HG03521 (cell line): ENCODE data around the gene BFAR.
"Not testable (repeated sequence)": the region's sequence is repeated elsewhere in the genome, so short reads cannot be mapped to it uniquely, and the experiment has no call there.

Source experiments
- ATAC-seq: cut with Tn5 transposase; IDR thresholded peaks from one replicate; pipeline ENCODE4 v1.9.1; 2021; ENCODE audit warnings: mild to moderate bottlenecking, moderate library complexity; ENCODE audit not compliant: unreplicated experiment

BFAR gene

DNA sequence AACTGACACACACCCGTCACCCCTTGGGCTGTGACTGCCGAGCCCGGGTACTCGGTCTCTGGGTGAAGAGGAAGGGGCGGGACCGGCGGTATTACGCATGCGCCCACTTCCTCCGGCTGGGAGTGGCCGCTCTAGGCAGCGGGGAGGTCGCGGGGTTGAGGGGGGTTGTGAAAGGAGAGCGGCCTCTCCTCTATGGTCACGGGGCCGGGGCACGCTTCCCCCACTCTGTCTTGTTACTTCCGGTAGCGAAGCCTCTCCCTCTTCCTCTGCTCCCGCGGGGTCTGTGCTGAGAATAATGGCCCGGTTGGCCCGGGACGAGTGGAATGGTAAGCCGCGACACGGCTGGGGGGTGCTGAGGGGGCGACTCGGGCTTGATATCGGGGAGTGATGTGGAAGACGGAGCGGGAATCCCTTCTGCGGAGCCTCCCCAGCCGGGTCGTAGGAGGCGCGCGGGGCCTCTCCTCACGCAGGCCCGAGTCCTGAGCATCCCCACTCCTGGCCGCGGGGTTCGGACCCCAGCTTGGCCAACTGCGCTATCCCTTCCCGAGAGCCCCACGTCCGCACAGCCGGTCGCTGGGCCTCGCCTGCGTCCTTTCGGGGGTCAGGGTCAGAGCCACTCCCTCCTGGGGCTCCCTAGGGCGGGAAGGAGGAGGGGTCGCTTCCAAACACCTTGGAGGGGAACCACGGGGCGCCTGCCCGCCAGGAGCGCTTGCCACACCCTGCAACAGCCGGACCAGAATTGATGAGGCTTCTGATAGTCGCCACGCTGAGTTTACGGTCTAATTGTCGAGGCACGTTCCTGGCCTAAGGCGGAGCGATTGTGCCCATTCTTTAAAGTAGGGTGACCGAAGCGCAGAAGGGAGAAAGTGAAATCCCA is at the start of gene BFAR:
Gene BFAR (plus strand): TSS at position 259 of the 877 bp plus-strand sequence. CDS start 11,396 bp downstream, outside the sequence.
- ATAC-seq = peak; percentile 78

DNA sequence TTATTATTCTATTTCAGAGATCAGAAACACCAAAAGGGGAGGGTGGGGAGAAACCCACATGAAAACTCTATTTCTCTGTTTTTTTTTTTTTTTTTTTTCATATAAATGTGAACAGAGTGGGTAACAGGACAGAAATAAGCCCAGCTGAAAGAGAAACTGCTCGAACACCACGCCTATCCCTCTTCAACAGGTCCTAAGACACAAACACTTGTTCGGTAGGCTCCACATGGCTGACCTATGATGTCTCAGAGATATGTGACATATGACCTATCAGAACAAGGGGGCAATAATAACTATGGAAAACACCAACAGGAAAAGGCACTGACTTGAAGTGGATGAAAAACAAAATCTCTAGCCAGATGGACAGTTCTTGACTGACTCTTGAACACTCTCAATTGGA is 47.5 kb upstream of the BFAR start:
- ATAC-seq = no peak

DNA sequence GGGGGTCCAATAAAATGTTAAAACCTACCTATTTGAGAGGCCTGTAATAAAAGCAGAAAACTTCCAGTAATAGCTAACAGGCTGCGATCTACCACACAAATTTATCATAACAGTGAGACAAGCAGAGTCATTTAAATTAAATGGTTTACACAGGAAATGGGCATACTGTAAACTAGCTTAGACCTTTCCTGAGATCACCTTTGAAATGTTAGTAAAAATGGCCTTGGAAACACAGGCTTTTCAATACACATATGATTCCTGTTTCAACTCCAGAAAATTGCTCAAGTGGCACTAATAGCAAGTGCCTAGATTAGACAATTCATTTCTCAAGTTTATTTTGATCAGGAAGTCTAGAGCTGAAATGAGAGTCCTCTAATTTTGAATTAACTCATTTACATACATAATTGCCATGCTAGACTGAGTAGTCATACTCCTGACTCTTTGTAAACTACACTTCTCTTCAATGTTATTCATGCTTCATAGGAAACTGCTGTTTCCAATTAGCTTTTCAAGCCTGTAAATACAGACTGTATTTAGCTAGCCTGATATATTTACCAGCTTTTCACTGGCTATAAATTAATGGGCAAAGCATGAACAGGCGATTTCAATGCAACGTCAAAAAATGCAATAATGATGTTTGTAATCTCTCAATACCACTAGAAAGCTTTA is 46.0 kb upstream of the BFAR start:
- ATAC-seq = no peak

DNA sequence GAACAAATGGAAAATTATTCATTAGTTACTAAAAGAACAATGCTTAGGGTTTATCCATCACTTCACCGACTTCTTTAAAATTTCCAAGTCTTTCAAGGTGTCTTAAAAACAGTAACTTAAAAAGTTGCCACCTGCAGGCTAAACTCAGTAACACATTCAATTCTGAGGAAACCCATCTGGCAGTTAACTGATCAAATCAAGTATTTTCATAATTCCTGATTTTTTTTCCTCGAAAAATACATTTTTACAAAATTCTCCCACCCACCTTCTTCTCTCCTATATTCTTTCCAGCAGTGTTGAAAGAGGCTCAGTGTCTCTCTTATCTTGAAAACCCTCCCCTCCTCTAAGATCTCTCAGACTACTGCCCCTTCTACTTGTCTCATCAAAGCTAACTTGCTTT is 32.6 kb upstream of the BFAR start:
- no peak for ATAC-seq

DNA sequence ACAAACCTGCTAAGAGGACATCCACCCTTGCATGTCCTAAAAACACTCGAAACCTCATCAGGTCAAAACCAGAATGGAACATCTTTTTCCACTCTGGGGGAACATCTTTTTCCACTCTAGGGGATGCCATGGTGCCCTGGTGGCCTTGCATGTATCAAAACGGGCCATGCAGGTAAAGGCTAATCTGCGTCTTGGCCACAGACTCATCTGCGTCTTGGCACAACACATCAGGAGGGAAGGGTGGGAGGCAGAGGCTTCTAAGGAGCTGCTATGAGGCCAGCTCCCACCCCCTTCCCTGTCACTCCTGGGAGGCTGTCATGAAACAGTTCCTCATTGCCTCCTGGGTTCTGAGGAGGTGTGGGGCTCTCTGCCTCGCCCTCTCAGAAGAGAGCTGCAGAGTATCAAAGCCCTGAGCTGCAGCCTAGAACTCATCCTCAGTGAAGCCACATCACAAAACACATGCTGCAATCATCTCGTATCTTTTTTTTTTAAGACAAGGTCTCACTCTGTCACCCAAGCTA is 30.2 kb upstream of the BFAR start:
- no peak for ATAC-seq

DNA sequence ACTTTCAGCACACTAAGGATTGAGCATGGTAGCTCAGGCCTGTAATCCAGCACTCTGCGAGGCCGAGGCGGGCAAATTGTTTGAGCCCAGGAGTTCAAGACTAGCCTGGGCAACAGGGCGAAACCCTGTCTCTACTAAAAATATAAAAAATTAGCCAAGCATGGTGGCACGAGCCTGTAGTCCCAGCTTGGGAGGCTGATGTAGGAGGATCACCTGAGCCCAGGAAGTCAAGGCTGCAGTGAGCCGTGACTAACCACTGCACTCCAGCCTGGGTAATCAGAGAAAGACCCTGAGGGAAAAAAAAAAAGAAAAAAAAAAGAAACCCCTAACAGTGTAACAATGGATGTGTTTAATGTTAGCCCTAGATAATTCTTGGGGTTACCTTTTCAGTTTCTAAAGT is 26.6 kb upstream of the BFAR start:
- no peak for ATAC-seq

DNA sequence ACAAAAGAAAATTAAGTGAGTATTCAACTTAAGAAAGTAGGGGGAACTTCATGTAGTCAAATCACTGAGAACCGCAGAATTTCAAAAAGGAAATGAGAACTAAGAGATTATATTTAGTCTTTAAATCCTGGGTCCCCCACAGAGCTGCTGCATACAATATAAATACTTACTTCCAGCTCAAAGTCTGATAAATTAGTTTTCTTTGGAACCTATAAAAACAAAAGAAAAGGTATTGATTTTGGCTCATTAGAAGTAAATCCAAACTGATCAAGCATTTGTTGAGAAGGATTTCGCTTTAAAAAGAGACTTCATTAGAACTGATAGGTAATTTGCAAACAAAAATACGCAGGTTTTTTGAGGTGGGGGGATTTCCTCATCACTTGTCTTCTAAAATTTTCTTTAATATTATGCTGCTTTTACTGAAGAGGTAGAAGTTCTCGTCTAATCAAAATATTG is 24.6 kb upstream of the BFAR start:
- no peak for ATAC-seq

DNA sequence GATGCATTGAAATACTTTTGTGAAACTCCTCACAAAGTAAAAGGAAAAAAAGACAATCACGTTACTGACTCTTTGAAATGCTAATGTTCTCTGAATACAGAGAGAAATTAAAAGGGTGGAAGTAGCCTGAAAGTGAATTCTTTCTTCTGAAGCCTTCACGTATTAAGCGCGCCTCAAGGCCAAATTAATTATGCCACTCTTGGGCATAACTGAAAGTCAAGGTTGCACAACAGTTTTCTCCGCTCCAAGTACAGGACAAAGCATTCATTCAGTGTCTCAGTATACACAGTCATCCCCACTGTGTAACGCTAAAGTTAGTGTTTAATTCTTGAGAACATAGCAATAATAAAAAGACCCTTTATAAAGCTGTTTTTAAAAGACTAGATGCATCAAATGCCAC is 24.1 kb upstream of the BFAR start:
- ATAC-seq = no peak

GRCh38 chr16:14609716-14610115 is 23.0 kb upstream of the BFAR start:
- ATAC-seq = no peak

DNA sequence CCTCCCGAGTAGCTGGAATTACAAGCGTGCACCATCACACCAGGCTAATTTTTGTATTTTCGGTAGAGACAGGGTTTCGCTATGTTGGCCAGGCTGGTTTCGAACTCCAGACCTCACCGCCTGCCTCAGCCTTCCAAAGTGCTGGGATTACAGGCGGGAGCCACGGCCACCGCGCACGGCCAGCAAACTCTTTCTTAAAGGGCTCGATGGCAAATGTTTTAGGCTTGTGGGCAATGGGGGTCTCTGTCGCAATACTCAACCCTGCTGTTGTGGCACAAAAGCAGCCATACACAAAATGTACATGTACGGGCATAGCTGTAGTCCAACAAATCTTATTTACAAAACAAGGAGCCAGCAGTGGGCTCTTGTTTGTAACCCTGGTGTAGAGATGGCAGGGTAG is 21.1 kb upstream of the BFAR start:
- no peak for ATAC-seq

DNA sequence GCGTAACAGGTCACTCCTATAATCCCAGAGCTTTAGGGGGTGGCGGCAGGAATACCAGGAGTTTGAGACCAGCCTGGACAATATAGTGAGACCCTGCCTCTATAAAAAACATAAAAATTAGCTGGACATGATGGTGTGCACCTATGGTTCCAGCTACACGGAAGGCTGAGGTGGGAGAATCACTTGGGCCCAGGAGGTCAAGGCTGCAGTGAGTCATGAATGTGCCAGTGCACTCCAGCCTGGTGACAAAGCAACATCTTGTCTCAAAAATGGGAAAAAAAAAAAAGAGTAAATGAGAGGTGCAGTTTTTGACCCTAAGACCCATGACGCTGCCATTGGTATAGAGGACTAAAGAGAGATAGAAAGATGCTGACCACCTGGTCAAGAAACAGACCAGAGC is 18.8 kb upstream of the BFAR start:
- ATAC-seq = no peak

GRCh38 chr16:14616280-14616679 is 16.5 kb upstream of the BFAR start:
- no peak for ATAC-seq

DNA sequence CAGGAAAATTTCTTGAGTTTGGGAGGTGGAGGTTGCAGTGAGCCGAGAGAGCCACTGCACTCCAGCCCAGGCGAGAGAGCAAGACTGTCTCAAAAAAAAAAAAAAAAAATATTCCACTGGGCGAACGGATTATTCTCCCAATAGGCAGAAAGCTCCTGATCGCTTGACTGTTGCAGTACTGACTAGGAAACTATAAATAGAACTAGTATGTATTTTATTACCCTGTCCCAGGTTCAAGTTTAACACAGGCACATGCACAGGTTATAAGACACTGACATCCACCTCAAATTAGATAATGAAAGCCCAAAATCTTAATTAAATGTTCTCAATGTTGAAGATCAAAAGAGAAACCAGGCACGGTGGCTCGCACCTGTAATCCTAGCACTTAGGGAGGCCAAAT is 14.2 kb upstream of the BFAR start:
- ATAC-seq = no peak

DNA sequence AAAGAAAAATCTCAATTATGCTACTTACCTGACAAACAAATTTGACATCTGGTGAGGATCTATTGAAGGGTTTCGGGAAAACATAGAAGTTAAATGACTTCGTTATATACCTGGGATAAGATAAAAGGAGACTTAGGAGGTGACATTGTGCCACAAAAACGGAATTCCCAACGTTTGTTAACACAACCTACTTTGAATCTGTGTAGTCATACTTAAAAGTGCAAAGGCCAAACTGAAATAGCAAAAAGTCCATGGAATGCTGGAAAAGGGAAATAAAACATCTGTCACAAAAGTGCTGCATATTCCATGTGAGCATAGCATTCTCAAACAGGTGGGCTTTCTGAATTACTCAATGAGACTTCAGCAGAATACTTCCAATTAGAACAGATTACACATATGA is 5.7 kb upstream of the BFAR start:
- no peak for ATAC-seq

DNA sequence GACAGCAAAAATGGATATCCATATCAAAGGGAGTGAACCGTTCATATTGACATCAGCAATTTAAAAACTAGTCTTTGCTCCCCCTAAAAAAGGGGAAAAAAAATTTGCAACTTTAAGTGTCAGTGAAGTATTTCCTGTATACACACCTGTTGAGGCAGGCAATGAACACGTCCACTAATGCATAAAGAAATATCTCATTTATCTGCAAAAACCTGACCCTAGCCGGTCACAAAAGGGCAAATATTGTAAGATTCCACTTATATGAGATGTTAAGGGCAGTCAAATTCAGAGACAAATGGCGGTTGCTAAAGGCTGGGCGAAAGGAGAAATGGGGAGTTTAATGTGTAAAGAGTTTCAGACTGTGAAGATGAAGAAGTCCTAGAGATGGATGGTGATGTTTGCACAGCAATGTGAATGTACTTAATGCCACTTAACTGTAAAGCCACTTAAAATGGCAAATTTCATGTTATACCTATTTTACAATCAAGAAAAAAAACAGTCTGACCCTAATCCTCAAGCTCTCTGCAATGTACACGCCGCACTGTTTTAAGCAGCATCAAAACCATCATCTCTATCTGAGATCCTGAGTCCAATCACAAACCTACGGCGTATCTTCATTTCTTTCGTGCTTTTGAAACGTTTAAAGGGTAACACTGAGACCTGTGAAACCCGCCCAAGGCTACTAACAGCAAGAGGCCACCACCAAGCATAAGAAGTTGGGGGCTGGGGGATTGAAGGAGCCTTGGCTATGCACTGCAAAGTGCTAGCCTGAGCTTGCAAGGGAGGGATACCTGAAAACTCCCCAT is 3.7 kb upstream of the BFAR start:
- no peak for ATAC-seq

- ATAC-seq = no peak
Observed at GRCh38 chr16:14629612-14629918, 3.2 kb upstream of the BFAR start.

DNA sequence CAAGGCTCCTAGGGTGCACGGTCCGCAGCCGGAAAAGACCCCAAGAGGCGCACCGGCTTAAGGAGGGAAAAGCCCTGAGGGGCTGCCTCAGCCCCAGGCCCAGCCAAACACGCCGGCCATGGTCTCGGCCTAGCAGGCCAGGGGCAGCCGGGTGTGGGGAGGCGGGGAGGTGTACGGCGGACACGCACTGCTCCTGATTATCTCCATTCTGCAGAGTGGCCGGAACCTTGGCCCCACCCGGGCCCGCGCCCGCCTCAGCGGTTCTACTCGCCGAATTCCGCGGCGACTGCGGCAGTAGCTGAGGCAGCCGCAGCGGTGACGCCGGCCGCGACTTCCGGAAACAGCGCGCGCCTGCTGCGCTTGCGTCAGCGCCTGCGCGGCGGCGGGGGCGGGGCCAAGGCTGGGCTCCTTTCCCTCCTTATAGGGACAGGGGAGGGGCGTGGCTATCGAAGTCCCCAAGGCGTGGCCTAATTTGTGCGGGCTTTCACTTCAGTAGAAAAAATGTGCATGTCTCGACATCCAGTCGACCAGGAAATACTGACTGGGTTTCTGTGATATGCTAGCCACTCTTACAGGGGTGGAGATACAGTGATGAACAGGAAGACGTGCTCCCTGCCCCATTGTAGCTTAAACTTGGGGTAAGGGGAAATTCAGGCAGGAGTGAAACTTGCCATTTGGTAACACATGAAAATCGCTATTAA is 2.7 kb upstream of the BFAR start, which contains the start of gene PARN:
Gene PARN (minus strand): TSS at position 342 of the 701 bp plus-strand sequence. CDS start 135 bp downstream, at position 207.
- peak; percentile 40 for ATAC-seq

DNA sequence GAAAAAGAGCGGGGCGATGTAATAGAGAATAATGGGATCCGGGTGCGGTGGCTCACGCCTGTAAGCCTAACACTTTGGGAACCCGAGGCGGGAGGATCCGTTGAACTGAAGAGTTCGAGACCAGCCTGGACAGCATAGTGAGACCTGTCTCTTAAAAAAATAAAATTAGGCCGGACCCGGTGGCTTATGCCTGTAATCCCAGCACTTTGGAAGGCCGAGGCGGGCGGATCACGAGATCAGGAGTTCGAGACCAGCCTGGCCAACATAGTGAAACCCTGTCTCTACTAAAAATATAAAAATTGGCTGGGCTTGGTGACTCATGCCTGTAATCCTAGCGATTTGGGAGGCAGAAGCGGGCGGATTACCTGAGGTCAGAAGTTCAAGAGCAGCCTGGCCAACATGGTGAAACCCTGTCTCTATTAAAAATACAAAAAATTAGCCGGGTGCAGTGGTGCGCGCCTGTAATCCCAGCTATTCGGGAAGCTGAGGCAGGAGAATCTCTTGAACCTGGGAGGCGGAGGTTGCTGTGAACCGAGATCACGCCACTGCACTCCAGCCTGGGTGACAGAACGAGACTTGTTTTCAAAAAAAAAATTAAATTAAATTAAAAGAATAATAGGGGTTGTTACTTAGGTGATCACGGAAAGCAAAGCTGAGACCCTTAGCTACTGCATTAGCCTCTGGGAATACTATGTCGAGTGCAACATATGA is 2.0 kb upstream of the BFAR start:
- not testable (repeated sequence) for ATAC-seq

- ATAC-seq = no peak
Observed at GRCh38 chr16:14634389-14634725, 1.6 kb downstream of the BFAR start.
